NB4 (cell line): ENCODE results near the gene CSMD2.

Source experiments
- CTCF ChIP-seq: IDR thresholded peaks from one replicate; pipeline ENCODE4 v1.5.1; 2012; ENCODE audit warnings: low read depth, low read length
- POLR2A ChIP-seq: IDR thresholded peaks from 2 replicates; pipeline ENCODE4 v1.6.1; 2011; ENCODE audit warnings: mild to moderate bottlenecking; ENCODE audit not compliant: insufficient read length; ENCODE audit errors: extremely low read depth

GRCh38 chr1:33507661-33508060, 657.4 kb downstream of the CSMD2 start:
- TF ChIP-seq CTCF (no peak), POLR2A (no peak)
